Thyroid gland (tissue), 4 donors: ENCODE results near the gene FOXN3. TPM values are rescaled to one million over a fixed set of nuclear protein-coding genes. Genes with fewer than 3 reads are reported as not detected.

Experiments
- DNase-seq, 2 donors: peaks; one replicate each; pipeline ENCODE4 v3.0.0-alpha.2; 2019
- H3K27ac ChIP-seq, 3 donors: fragments of 200-600 bp; sonication (generic); 1 replicate in 2 of 3; 2 replicates in 1 of 3; pipeline ENCODE4 v1.5.1; 2016 to 2019; ENCODE audit warnings: mild to moderate bottlenecking in 1 of 3, moderate library complexity in 1 of 3
- H3K27me3 ChIP-seq: fragments of 200-600 bp; sonication (generic); one replicate; pipeline ENCODE4 v1.5.1; 2019
- H3K36me3 ChIP-seq, 2 donors: fragments of 200-600 bp; sonication (generic); one replicate each; pipeline ENCODE4 v1.5.1; 2016 to 2019
- H3K4me1 ChIP-seq, 2 donors: fragments of 200-600 bp; sonication (generic); one replicate each; pipeline ENCODE4 v1.5.1; 2017 to 2019
- H3K4me3 ChIP-seq, 3 donors: fragments of 200-600 bp; sonication (generic); replicated peaks in 1 of 3; 1 replicate in 2 of 3; 2 replicates in 1 of 3; pipeline ENCODE4 v1.5.1; 2016; ENCODE audit warnings: mild to moderate bottlenecking in 1 of 3
- H3K9me3 ChIP-seq: fragments of 200-600 bp; sonication (generic); one replicate; pipeline ENCODE4 v1.5.1; 2017
- CTCF ChIP-seq, 6 experiments: fragments of 200-600 bp in 3 of 6; fragments of 450-650 bp in 3 of 6; sonication (generic) in 3 of 6; IDR thresholded peaks; one replicate each; pipeline ENCODE4 v1.5.1; 2016 to 2019; ENCODE audit warnings: antibody characterized with exemption in 6 of 6, mild to moderate bottlenecking in 2 of 6, inconsistent platforms in 1 of 6, moderate library complexity in 1 of 6
- POLR2A ChIP-seq, 2 donors: fragments of 450-650 bp; IDR thresholded peaks; one replicate each; pipeline ENCODE4 v1.6.1; 2017; ENCODE audit warnings: antibody characterized with exemption in 2 of 2, mild to moderate bottlenecking in 2 of 2, moderate library complexity in 1 of 2
- whole genome bisulfite sequencing, 2 donors: methylation state at CpG; one replicate each; pipeline ENCODE4 v1.1.5; 2017; 5-methylcytosine and 5-hydroxymethylcytosine counted together
- intact Hi-C: fragments of 100-400 bp; cut with DNase I; formaldehyde crosslinking; loops from one replicate; pipeline ENCODE4 v1.15.1; 2023
- total RNA-seq, 4 donors: library from RNA; depleted of rRNA; stranded (reverse); fragments of >200 nt; gene quantifications; one replicate each; pipeline ENCODE4 v1.2.3, GENCODE V29; 2016

FOXN3 gene
- total RNA-seq, 4 donors from 2014 or later: 38.7 to 70.1 (median 43.1) TPM

- Histone ChIP-seq H3K27ac (no peak overlapping the region), H3K9me3 (no peaks in the 10 kb centered on the region), H3K27me3 (no peaks in the 10 kb centered on the region), H3K36me3 (no peaks in the 10 kb centered on the region), H3K4me3 (no peak overlapping the region), H3K4me1 (no peaks in the 10 kb centered on the region)
- TF ChIP-seq CTCF (IDR thresholded peaks at IDR 0.05) (no peak), POLR2A (IDR thresholded peaks at IDR 0.05) (no peak)
- 95 to 97% methylated on average over 3 of the region's 3 CpGs for WGBS, 2 donors
- intact Hi-C loops: no loop called here
- no peak for DNase-seq
Observed at GRCh38 chr14:89188492-89188891, 228.5 kb downstream of the FOXN3 start.

- DNase-seq: no peak
- TF ChIP-seq CTCF (IDR thresholded peaks at IDR 0.05) (no peak), POLR2A (IDR thresholded peaks at IDR 0.05) (no peak)
- Histone ChIP-seq H3K27ac (no peak overlapping the region), H3K27me3 (no peaks in the 10 kb centered on the region), H3K9me3 (no peaks in the 10 kb centered on the region), H3K4me1 (no peaks in the 10 kb centered on the region), H3K36me3 (no peaks in the 10 kb centered on the region), H3K4me3 (no peak overlapping the region)
- WGBS, 2 donors: 90 to 97% methylated on average over 6 of the region's 6 CpGs
- intact Hi-C loops: no loop called here
Observed at GRCh38 chr14:89187501-89187900, 229.5 kb downstream of the FOXN3 start.

GRCh38 chr14:89186856-89187376 lies 230.1 kb downstream of the FOXN3 start:
- no peak overlapping the region for H3K27ac ChIP-seq
- no peaks in the 10 kb centered on the region for H3K4me1 ChIP-seq
- H3K27me3 ChIP-seq: no peaks in the 10 kb centered on the region
- intact Hi-C loops: no loop called here
- TF ChIP-seq CTCF (IDR thresholded peaks at IDR 0.05) (no peak), POLR2A (IDR thresholded peaks at IDR 0.05) (no peak)
- H3K9me3 ChIP-seq: no peaks in the 10 kb centered on the region
- H3K4me3 ChIP-seq: no peak overlapping the region
- H3K36me3 ChIP-seq: no peaks in the 10 kb centered on the region
- no peak for DNase-seq
- 71 to 89% methylated on average over 6 to 7 of the region's 7 CpGs for WGBS, 2 donors

GRCh38 chr14:89185919-89186855 lies 230.8 kb downstream of the FOXN3 start:
- no peaks in the 10 kb centered on the region for H3K9me3 ChIP-seq
- H3K36me3 ChIP-seq: no peaks in the 10 kb centered on the region
- DNase-seq: no peak
- TF ChIP-seq CTCF (IDR thresholded peaks at IDR 0.05) (no peak), POLR2A (IDR thresholded peaks at IDR 0.05) (no peak)
- intact Hi-C loops: no loop called here
- H3K27ac ChIP-seq: no peak overlapping the region
- H3K27me3 ChIP-seq: no peaks in the 10 kb centered on the region
- H3K4me3 ChIP-seq: no peak overlapping the region
- H3K4me1 ChIP-seq: no peaks in the 10 kb centered on the region
- WGBS, 2 donors: 86 to 88% methylated on average over 13 of the region's 13 CpGs

GRCh38 chr14:89184952-89185351 lies 232.1 kb downstream of the FOXN3 start:
- 83 to 86% methylated on average over 4 of the region's 4 CpGs for WGBS, 2 donors
- no peak overlapping the region for H3K4me3 ChIP-seq
- H3K9me3 ChIP-seq: no peaks in the 10 kb centered on the region
- no peak for DNase-seq
- H3K27ac ChIP-seq: no peak overlapping the region
- intact Hi-C loops: no loop called here
- H3K36me3 ChIP-seq: no peaks in the 10 kb centered on the region
- no peaks in the 10 kb centered on the region for H3K4me1 ChIP-seq
- no peaks in the 10 kb centered on the region for H3K27me3 ChIP-seq
- TF ChIP-seq POLR2A (IDR thresholded peaks at IDR 0.05): no peak
